Stimulated activated CD4-positive, alpha-beta T cell treated with anti-CD3 and anti-CD28 coated beads, Interleukin-1b, Interleukin-23, amount 100 ng/mL, for 24 hours (primary cell): ENCODE data around the gene EXOC3.
"Not testable (repeated sequence)": the region's sequence is repeated elsewhere in the genome, so short reads cannot be mapped to it uniquely, and the experiment has no call there.

Experiments used
- DNase-seq, 4 experiments: peaks; one replicate each; pipeline ENCODE4 v3.0.0-alpha.2; 2020; ENCODE audit warnings: low read depth in 4 of 4, low spot score in 1 of 4

Gene EXOC3

GRCh38 chr5:442335-443238, at the start of gene EXOC3:
TSS of gene EXOC3 (plus strand) at chr5:443176. CDS start at chr5:446206, 3,030 bp downstream.
- peak; percentile 34 to 65 (median 60) for DNase-seq

DNA sequence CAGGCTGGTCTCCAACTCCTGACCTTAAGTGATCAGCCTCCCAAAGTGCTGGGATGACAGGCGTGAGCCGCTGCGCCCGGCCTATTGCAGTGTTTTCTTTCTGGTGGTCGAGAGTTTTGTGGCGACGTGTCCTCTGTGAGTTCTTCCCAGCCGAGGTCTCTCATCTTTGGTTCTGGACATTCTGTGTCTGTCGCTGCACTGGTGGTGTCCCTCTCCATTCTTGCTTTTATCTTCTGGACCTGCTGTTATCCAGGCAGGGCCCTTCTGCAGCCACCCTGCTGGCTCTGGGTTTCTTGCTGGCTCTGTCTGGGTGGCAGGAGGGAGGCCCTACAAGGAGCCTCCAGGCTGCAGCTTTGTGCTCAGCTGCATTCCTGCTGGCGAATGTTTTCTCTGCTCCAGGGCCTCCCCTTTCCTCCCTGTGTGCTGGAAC, 49.1 kb upstream of the EXOC3 start:
- no peak for DNase-seq

DNA sequence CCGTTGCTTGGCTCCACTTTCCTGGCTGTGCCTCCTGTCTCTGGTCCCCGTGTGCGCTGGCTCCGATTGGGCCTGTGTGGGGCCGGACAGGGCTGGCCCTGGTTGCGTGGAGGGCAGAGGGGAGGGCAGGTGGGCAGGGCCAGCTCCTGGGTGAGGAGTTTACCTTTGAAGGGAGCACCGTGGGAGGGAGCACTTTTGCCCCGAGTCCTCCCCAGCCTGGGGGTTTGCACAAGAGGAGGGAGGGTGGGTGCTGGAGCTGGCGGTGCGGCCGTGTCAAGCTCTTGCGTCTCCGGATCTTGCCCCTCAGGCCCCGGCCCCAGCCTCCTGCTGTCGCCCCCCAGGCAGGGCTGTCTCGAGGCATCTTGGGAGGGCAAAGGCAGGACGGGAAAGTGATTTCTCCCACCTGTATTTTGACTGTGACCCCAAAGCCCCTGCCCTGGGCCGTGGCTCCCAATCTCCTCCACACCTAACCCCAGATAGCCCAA, 48.3 kb upstream of the EXOC3 start:
- DNase-seq, result no peak

GRCh38 chr5:395156-395920, 47.6 kb upstream of the EXOC3 start:
- DNase-seq, result no peak

DNA sequence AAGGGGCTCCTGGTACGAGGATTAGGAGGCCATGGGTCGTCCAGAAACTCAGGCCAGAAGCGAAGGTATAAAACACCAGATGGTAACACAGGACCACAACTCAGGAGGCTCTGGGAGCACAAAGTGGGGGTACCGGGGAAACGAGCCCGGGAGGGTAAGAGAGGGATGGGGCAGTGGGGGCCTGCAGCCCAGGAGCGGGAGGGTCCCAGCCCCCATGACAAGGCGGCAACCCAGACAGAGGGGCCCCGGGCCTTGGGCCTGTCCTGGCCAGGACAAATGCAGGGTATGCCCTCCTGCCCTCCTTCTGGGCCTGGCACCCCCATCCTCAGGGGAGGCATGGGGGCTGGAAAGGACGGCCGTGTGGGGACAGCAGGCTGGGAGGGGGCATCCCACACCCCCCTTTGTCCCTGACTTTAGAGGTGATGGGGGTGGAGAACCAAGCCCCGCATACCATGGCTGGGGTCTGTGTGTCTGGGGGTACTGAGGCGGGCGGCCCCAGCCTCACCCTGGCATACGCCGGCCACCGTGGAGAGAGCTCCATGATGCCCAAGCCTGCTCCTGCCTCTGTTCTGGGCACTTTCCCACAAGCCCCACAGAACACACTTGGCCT, 47.0 kb upstream of the EXOC3 start:
- DNase-seq, result no peak

- no peak for DNase-seq
Measured at GRCh38 chr5:396531-396961, 46.4 kb upstream of the EXOC3 start.

DNA sequence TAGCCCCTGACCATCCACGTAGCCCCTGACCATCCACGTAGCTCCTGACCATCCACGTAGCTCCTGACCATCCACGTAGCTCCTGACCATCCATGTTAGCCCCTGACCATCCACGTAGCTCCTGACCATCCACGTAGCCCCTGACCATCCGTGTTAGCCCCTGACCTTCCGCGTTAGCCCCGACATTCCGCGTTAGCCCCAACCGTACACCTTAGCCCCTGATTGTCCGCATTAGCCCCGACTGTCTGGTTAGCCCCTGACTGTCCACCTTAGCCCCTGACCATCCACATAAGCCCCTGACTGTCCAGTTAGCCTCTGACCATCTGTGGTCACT, 44.9 kb upstream of the EXOC3 start:
- DNase-seq, result not testable (repeated sequence)

DNA sequence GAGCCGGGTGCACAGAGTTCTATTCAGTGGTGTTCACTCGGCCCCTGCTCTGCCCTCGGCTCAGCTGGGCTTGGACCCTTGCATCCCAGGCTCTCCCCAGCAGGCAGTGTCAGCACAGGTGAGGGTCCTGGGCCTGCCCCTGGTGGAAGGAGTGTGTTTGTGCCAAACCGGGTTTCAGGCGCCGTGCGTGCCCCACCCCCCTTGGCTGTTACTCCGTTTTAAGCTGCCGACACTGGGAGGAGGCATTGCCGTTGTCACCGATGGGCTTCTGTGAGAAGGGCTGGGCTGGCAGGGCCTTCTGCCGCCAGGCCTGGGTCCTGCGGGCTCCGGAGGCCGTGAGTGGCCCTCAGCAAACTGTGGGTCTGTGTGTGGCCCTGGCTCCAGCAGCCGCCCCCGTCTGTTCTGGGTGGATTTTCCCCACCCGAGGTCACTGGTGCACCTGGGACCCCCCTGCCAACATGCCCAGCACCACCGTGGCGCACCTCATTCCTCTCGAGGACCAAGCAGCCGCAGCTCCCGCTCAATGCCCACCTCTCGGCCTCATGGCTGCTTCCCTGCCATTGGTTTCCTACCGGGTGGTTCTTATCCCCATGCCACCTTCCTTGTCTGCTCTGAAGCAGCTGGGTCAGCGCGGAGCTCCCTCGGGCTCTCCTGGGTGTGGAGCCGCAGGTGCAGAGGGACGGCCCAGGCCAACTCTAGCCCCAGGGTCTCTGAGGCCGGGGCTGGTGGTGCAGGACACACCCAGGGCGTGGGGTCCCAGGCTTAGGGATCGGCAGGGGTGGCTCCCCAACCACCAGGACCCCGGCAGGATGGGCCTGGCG, 44.3 kb upstream of the EXOC3 start:
- no peak for DNase-seq

DNA sequence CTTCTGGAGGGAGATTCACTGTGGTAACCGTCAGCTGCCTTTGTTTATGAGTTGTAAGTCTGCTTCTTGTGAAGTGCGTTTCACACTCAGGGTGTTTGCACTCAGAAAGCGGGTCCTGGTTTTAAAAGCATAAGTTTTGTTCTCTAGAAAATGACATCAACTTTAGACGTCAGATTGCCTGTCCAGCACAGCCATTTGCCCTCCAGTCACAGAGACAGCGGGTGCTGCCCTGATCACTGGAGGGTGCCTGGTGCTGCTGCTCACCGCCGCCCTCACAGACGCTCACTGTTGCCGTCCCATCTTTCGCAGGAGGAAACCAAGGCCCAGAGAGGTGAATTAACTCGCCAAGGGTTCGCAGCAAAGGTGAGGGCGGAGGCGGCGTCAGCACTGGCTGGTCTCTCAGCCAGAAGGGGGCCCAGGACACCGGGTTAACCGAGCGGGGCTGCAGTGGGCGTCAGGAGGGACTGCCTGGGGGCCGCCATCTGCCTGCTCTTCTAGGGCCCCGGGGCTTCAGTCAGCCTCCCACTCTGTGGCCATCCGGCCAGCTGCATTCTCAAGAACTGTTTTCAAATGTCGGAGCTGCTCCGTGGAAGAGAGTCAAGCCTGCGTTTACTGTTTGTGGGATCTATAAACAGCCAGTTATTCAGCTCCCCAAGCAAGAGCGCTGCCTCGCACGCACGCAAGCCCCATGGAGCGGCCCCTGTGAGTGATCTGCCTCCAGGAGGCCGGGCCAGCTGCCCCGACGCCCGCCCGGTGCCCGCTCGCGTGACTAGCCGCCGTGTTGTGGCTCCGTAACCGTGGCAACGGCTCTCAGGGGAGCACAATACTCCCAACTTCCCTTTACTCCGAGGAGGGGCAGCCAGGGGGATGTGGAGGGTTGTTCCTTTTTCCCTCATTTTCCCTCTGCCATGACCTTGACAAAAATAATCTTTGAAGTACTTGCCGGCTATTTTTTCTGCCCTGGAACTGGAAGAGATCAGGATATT, 43.4 kb upstream of the EXOC3 start:
- DNase-seq, result peak in 2 of 4 experiments; percentile 41 to 45

- no peak for DNase-seq
Measured at GRCh38 chr5:400282-401145, 42.5 kb upstream of the EXOC3 start.

DNA sequence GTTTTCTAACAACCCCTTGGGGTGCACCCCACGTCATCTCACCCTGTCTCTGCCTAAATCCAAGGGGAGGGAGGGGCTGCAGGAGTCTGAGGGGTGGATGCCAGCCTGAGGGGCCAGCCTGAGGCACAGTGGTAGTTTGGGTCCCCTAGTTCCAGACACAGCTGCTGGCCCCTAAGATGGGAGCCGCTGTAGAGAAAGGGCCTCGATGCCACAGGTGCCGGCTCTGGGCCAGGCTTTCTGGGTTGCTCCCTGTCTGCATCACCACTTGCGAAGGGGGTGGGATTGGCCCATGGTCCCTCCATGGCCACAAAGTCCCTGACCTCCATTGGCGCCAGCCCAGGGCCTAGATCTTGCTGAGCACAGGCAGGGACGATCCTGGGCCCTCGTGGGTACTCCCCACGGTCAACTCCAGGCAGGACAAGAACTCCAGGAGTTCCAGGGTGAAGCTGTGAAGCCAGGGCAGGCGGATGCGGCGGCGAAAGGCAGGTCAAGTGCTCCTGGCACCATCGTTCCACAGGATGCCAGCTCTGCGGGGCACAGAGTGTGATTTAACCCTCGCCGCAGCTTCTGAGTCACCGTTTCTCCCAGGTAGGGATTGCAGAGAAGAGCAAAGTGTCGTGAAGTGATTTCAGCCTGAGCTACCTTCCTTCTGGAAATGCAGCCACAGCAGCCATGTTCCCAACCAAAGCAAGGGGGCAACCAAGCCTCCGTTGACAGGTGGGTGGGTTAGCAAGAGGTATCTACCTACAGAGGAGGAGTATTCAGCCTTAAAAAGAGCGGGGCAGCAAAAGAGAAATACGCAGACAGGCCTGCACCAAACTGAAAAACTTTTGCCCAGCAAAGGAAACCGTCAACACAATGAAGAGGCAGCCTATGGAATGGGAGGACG, 41.6 kb upstream of the EXOC3 start:
- DNase-seq, result no peak

DNA sequence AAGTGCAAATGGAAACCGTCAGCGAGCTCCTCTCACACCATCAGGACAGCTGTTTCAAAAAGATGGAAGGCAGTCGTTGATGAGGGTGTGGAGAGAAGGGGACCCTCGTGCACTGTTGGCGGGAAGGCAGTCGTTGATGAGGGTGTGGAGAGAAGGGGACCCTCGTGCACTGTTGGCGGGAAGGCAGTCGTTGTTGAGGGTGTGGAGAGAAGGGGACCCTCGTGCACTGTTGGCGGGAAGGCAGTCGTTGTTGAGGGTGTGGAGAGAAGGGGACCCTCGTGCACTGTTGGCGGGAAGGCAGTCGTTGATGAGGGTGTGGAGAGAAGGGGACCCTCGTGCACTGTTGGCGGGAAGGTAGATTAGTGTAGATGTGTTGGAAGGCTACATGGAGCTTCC, 40.8 kb upstream of the EXOC3 start:
- not testable (repeated sequence) for DNase-seq

GRCh38 chr5:402615-403359, 40.2 kb upstream of the EXOC3 start:
- no peak for DNase-seq

- no peak for DNase-seq
Measured at GRCh38 chr5:403995-404394, 39.0 kb upstream of the EXOC3 start.

- DNase-seq, result no peak
Measured at GRCh38 chr5:404666-405241, 38.2 kb upstream of the EXOC3 start.

- DNase-seq, result no peak
Measured at GRCh38 chr5:405421-405820, 37.6 kb upstream of the EXOC3 start.

- no peak for DNase-seq
Measured at GRCh38 chr5:406041-406440, 36.9 kb upstream of the EXOC3 start.
